ENCODE results near the gene SLC2A5.

- no peak for TF ChIP-seq CTCF (IDR thresholded peaks at IDR 0.05; ENCODE audit: extremely low read depth in 1 of 2, insufficient read depth in 1 of 2, low read depth in 1 of 2, low read length in 2 of 2)
- TF ChIP-seq JUN (IDR thresholded peaks at IDR 0.05; ENCODE audit: borderline replicate concordance, insufficient read depth, insufficient read length, low read depth), result no peak
- no peak for TF ChIP-seq POLR2A (IDR thresholded peaks at IDR 0.05; ENCODE audit: low read depth, low read length)
- no peak for TF ChIP-seq FOS (IDR thresholded peaks at IDR 0.05; ENCODE audit: borderline replicate concordance, insufficient read depth, low read length)
- no peak for TF ChIP-seq EZH2 (IDR thresholded peaks at IDR 0.05; ENCODE audit: borderline replicate concordance, low read depth, low read length, severe bottlenecking)
- TF ChIP-seq GATA2 (IDR thresholded peaks at IDR 0.05; ENCODE audit: insufficient read depth, insufficient read length, low read depth, low read length), result no peak
- TF ChIP-seq MYC (IDR thresholded peaks at IDR 0.05; ENCODE audit: low read depth, low read length), result no peak
- no peak for TF ChIP-seq MAX (IDR thresholded peaks at IDR 0.05; ENCODE audit: insufficient read depth, insufficient read length)
Measured at GRCh38 chr1:9045861-9046510, 23.4 kb downstream of the SLC2A5 start.

Measured in endothelial cell of umbilical vein (primary cell).